Smooth muscle cell of the brain vasculature (primary cell): ENCODE results near the gene OMD.
"Not testable (repeated sequence)": the region's sequence is repeated elsewhere in the genome, so short reads cannot be mapped to it uniquely, and the experiment has no call there.

Experiments used
- DNase-seq: peaks from one replicate; pipeline ENCODE4 v3.0.0-alpha.2; 2012; ENCODE audit warnings: low read depth, low spot score

OMD gene

GRCh38 chr9:92414566-92414965 lies 9.7 kb downstream of the OMD start:
- no peak for DNase-seq

GRCh38 chr9:92411157-92411556 lies 13.1 kb downstream of the OMD start:
- not testable (repeated sequence) for DNase-seq

GRCh38 chr9:92408747-92409478 lies 15.4 kb downstream of the OMD start:
- DNase-seq, result no peak

- DNase-seq, result no peak
Measured at GRCh38 chr9:92407818-92408217, 16.5 kb downstream of the OMD start.

GRCh38 chr9:92406477-92406876 lies 17.8 kb downstream of the OMD start:
- DNase-seq, result no peak

GRCh38 chr9:92405818-92406217 lies 18.5 kb downstream of the OMD start:
- no peak for DNase-seq

- no peak for DNase-seq
Measured at GRCh38 chr9:92404042-92404836, 20.0 kb downstream of the OMD start, which contains the start of gene OGN. Gene OGN, minus strand, starts transcription at chr9:92404578. Its CDS starts 1,171 bp downstream, at chr9:92403407.

- no peak for DNase-seq
Measured at GRCh38 chr9:92402826-92403745, 21.2 kb downstream of the OMD start.

- DNase-seq, result no peak
Measured at GRCh38 chr9:92402360-92402759, 21.9 kb downstream of the OMD start.

GRCh38 chr9:92397853-92398252 lies 26.4 kb downstream of the OMD start:
- no peak for DNase-seq

GRCh38 chr9:92395617-92396016 lies 28.7 kb downstream of the OMD start:
- no peak for DNase-seq

GRCh38 chr9:92393686-92394085 lies 30.6 kb downstream of the OMD start:
- no peak for DNase-seq

GRCh38 chr9:92392690-92393089 lies 31.6 kb downstream of the OMD start:
- no peak for DNase-seq

GRCh38 chr9:92385953-92386352 lies 38.3 kb downstream of the OMD start:
- no peak for DNase-seq

- no peak for DNase-seq
Measured at GRCh38 chr9:92385477-92385876, 38.8 kb downstream of the OMD start.

GRCh38 chr9:92385001-92385400 lies 39.3 kb downstream of the OMD start:
- no peak for DNase-seq

GRCh38 chr9:92384375-92384774 lies 39.9 kb downstream of the OMD start:
- DNase-seq, result no peak

- DNase-seq, result no peak
Measured at GRCh38 chr9:92381775-92382174, 42.5 kb downstream of the OMD start.

GRCh38 chr9:92380603-92381002 lies 43.7 kb downstream of the OMD start:
- DNase-seq, result no peak

GRCh38 chr9:92378865-92379560 lies 45.3 kb downstream of the OMD start:
- DNase-seq, result no peak

- no peak for DNase-seq
Measured at GRCh38 chr9:92377876-92378275, 46.4 kb downstream of the OMD start.
